ENCODE data around the gene MCM5.

- TF ChIP-seq POLR2A (IDR thresholded peaks at IDR 0.05) (no peak), CTCF (IDR thresholded peaks at IDR 0.05) (no peak), EP300 (IDR thresholded peaks at IDR 0.05) (no peak)
Observed at GRCh38 chr22:35353318-35353717, 46.6 kb upstream of the MCM5 start.
